H1 (cell line): ENCODE measurements around the gene IKZF2. TPM values are rescaled to one million over a fixed set of nuclear protein-coding genes. Genes with fewer than 3 reads are reported as not detected.

Experiments
- CTCF ChIA-PET: fragments of 300-600 bp; sonication (Branson Sonifier 250); formaldehyde crosslinking; loops from one replicate; lab custom pipeline; 2021; ENCODE audit not compliant: partially characterized antibody; lab: Charles Lee
- POLR2A ChIA-PET: fragments of 300-600 bp; sonication (Branson Sonifier 250); formaldehyde crosslinking; loops from one replicate; lab custom pipeline; 2021; ENCODE audit warnings: inconsistent platforms; ENCODE audit not compliant: partially characterized antibody; lab: Charles Lee
- DNase-seq, 2 experiments: peaks; one replicate each; pipeline versions ENCODE4 v3.0.0 to v3.0.0-alpha.2; 2010 to 2022; ENCODE audit warnings: low spot score in 2 of 2, low read depth in 1 of 2, mixed read lengths in 1 of 2
- FAIRE-seq: peaks from 2 replicates; lab custom pipeline; 2011; peaks lifted over from hg19 to GRCh38; lab: Jason Lieb, UNC
- H2AFZ ChIP-seq: 2 replicates; pipeline ENCODE4 v1.8.1; 2012; ENCODE audit warnings: low read length, inconsistent platforms
- H2AK5ac ChIP-seq: 2 replicates; pipeline ENCODE4 v1.6.1; 2013; ENCODE audit warnings: low read depth, low read length
- H2BK120ac ChIP-seq: replicated peaks from 2 replicates; pipeline ENCODE3; 2013; ENCODE audit warnings: low read depth, low read length, inconsistent platforms
- H2BK12ac ChIP-seq: 2 replicates; pipeline ENCODE4 v1.6.1; 2013; ENCODE audit warnings: low read depth, low read length
- H2BK15ac ChIP-seq: 2 replicates; pipeline ENCODE4 v1.6.1; 2013; ENCODE audit warnings: low read length
- H2BK20ac ChIP-seq: 2 replicates; pipeline ENCODE4 v1.6.1; 2013; ENCODE audit warnings: low read length
- H2BK5ac ChIP-seq: 2 replicates; pipeline ENCODE4 v1.6.1; 2013; ENCODE audit warnings: low read depth, low read length
- H3K14ac ChIP-seq: 2 replicates; pipeline ENCODE4 v1.6.1; 2013; ENCODE audit warnings: inconsistent platforms; ENCODE audit not compliant: insufficient read length
- H3K18ac ChIP-seq: 2 replicates; pipeline ENCODE4 v1.6.1; 2013; ENCODE audit warnings: low read length; ENCODE audit errors: extremely low read depth
- H3K23ac ChIP-seq: 2 replicates; pipeline ENCODE4 v1.6.1; 2013; ENCODE audit warnings: inconsistent platforms; ENCODE audit not compliant: insufficient read length
- H3K23me2 ChIP-seq: 2 replicates; pipeline ENCODE4 v1.6.1; 2013; ENCODE audit warnings: low read depth, low read length
- H3K27ac ChIP-seq: 2 replicates; pipeline ENCODE4 v1.6.1; 2011; ENCODE audit warnings: low read depth, low read length, inconsistent platforms
- H3K27me3 ChIP-seq, 4 experiments: replicated peaks in 1 of 4; 1 replicate in 1 of 4; 2 replicates in 3 of 4; pipeline versions ENCODE4 v1.6.1 to v1.8.1; 2011 to 2013; ENCODE audit warnings: low read length in 3 of 4, mild to moderate bottlenecking in 3 of 4, inconsistent platforms in 2 of 4, mixed read lengths in 2 of 4, moderate library complexity in 1 of 4; ENCODE audit not compliant: control insufficient read depth in 3 of 4, insufficient read depth in 3 of 4; ENCODE audit errors: extremely low read depth in 1 of 4
- H3K36me3 ChIP-seq, 4 experiments: 2 replicates each; pipeline versions ENCODE4 v1.6.1 to v1.8.1; 2011 to 2013; ENCODE audit warnings: mild to moderate bottlenecking in 4 of 4, low read length in 3 of 4, moderate library complexity in 2 of 4, control low read depth in 1 of 4, inconsistent platforms in 1 of 4; ENCODE audit not compliant: insufficient read depth in 4 of 4, control insufficient read depth in 2 of 4
- H3K4ac ChIP-seq: replicated peaks from 2 replicates; pipeline ENCODE3; 2013; ENCODE audit warnings: low read length, low read depth, mixed read lengths, inconsistent platforms; ENCODE audit not compliant: insufficient read length
- H3K4me1 ChIP-seq, 4 experiments: replicated peaks in 1 of 4; 1 replicate in 1 of 4; 2 replicates in 3 of 4; pipeline versions ENCODE4 v1.6.1 to v1.8.1; 2011 to 2013; ENCODE audit warnings: low read length in 3 of 4, inconsistent platforms in 2 of 4, mixed read lengths in 1 of 4; ENCODE audit not compliant: insufficient read depth in 4 of 4, control insufficient read depth in 3 of 4
- H3K4me2 ChIP-seq, 2 experiments: 2 replicates each; pipeline versions ENCODE4 v1.6.1 to v1.8.1; 2011 to 2013; ENCODE audit warnings: low read depth in 2 of 2, low read length in 2 of 2, control low read depth in 1 of 2, inconsistent platforms in 1 of 2, mild to moderate bottlenecking in 1 of 2; ENCODE audit not compliant: insufficient read depth in 1 of 2
- H3K4me3 ChIP-seq, 4 experiments: fragments of 200-600, 300-600 bp in 1 of 4; sonication (generic), shearing (Covaris generic), sonication (Bioruptor Twin) in 1 of 4; 2 replicates each; pipeline versions ENCODE4 v1.5.1 to v1.8.1; 2011 to 2016; ENCODE audit warnings: low read length in 4 of 4, low read depth in 3 of 4, control low read depth in 2 of 4, inconsistent platforms in 2 of 4, mild to moderate bottlenecking in 2 of 4, mixed read lengths in 1 of 4, moderate library complexity in 1 of 4; ENCODE audit not compliant: insufficient read depth in 2 of 4; ENCODE audit errors: extremely low read depth in 1 of 4
- H3K56ac ChIP-seq: replicated peaks from 2 replicates; pipeline ENCODE3; 2013; ENCODE audit warnings: low read depth, mild to moderate bottlenecking, mixed read lengths, low read length, inconsistent platforms; ENCODE audit not compliant: insufficient read length
- H3K79me1 ChIP-seq: 2 replicates; pipeline ENCODE4 v1.6.1; 2013; ENCODE audit warnings: low read depth, low read length, control low read depth
- H3K79me2 ChIP-seq, 2 experiments: 2 replicates each; pipeline versions ENCODE4 v1.6.1 to v1.8.1; 2012 to 2013; ENCODE audit warnings: low read length in 2 of 2, mild to moderate bottlenecking in 2 of 2, inconsistent platforms in 1 of 2; ENCODE audit not compliant: insufficient read depth in 2 of 2, control insufficient read depth in 1 of 2
- H3K9ac ChIP-seq, 4 experiments: replicated peaks in 1 of 4; 1 replicate in 1 of 4; 2 replicates in 3 of 4; pipeline versions ENCODE4 v1.6.1 to v1.8.1; 2011 to 2013; ENCODE audit warnings: low read depth in 3 of 4, low read length in 3 of 4, control low read depth in 2 of 4, mild to moderate bottlenecking in 2 of 4, moderate library complexity in 2 of 4, inconsistent platforms in 1 of 4; ENCODE audit errors: extremely low read depth in 1 of 4
- H3K9me3 ChIP-seq, 2 experiments: 2 replicates each; pipeline versions ENCODE4 v1.6.1 to v1.8.1; 2012 to 2013; ENCODE audit warnings: mild to moderate bottlenecking in 2 of 2, moderate library complexity in 2 of 2, control low read depth in 1 of 2, inconsistent platforms in 1 of 2, low read depth in 1 of 2, low read length in 1 of 2, mixed read lengths in 1 of 2; ENCODE audit not compliant: insufficient read depth in 2 of 2
- H4K20me1 ChIP-seq, 2 experiments: replicated peaks in 1 of 2; 2 replicates each; pipeline versions ENCODE3 to v1.8.1; 2011 to 2013; ENCODE audit warnings: inconsistent platforms in 2 of 2, low read length in 2 of 2, mild to moderate bottlenecking in 1 of 2; ENCODE audit not compliant: insufficient read depth in 2 of 2, control insufficient read depth in 1 of 2
- H4K5ac ChIP-seq: 2 replicates; pipeline ENCODE4 v1.6.1; 2013; ENCODE audit warnings: low read length, low read depth, mixed read lengths, inconsistent platforms; ENCODE audit not compliant: insufficient read length
- H4K8ac ChIP-seq: 2 replicates; pipeline ENCODE4 v1.8.0; 2013; ENCODE audit warnings: mild to moderate bottlenecking, moderate library complexity, low read length, inconsistent platforms; ENCODE audit not compliant: insufficient read depth; ENCODE audit errors: extremely low read depth
- H4K91ac ChIP-seq: replicated peaks from 2 replicates; pipeline ENCODE3; 2013; ENCODE audit warnings: low read length, mixed read lengths, inconsistent platforms; ENCODE audit not compliant: insufficient read length
- BCL11A ChIP-seq, 2 experiments: IDR thresholded peaks; one replicate each; pipeline ENCODE4 v1.6.1; 2011; ENCODE audit warnings: low read depth in 2 of 2, low read length in 2 of 2, mild to moderate bottlenecking in 2 of 2
- EGR1 ChIP-seq: IDR thresholded peaks from 2 replicates; pipeline ENCODE4 v1.6.1; 2011; ENCODE audit warnings: low read depth, low read length, borderline replicate concordance
- HDAC2 ChIP-seq, 2 experiments: fragments of 300-600 bp in 1 of 2; sonication (generic) in 1 of 2; IDR thresholded peaks; 2 replicates each; pipeline ENCODE4 v1.6.1; 2011 to 2012; ENCODE audit warnings: low read depth in 2 of 2, low read length in 2 of 2, mild to moderate bottlenecking in 2 of 2, moderate library complexity in 2 of 2, borderline replicate concordance in 1 of 2, inconsistent platforms in 1 of 2
- NRF1 ChIP-seq: IDR thresholded peaks from 2 replicates; pipeline ENCODE4 v1.6.1; 2011; ENCODE audit warnings: mild to moderate bottlenecking, low read depth, low read length, improper control_type of control experiment
- WGBS, 2 experiments: shearing (Covaris generic) in 1 of 2; methylation state at CpG; one replicate each; pipeline versions ENCODE4 v1.1.6 to v1.1.7; 2013 to 2015; ENCODE audit warnings: low lambda C conversion rate in 2 of 2, mixed read lengths in 2 of 2, inconsistent platforms in 1 of 2, low coverage in 1 of 2, missing lambda C conversion rate in 1 of 2; ENCODE audit not compliant: insufficient replicate concordance in 2 of 2, insufficient coverage in 1 of 2, insufficient read length in 1 of 2; ENCODE audit errors: extremely low coverage in 1 of 2, missing lambda C conversion rate in 1 of 2; 5-methylcytosine and 5-hydroxymethylcytosine counted together
- polyA plus RNA-seq, 7 experiments: library from polyadenylated mRNA; depleted of rRNA in 3 of 7; stranded (reverse) in 5 of 7; unstranded in 2 of 7; fragments of >200 nt in 5 of 7; fragments of 200-250 nt in 2 of 7; gene quantifications; 1 replicate in 5 of 7; 2 replicates in 1 of 7; 4 replicates in 1 of 7; pipeline versions ENCODE4 v1.2.1 to v1.2.3, GENCODE V29; 2011 to 2013; ENCODE audit warnings: missing spikeins in 2 of 7, mixed read lengths in 2 of 7
- total RNA-seq: library from RNA; stranded (reverse); fragmentation: NEBNext Ultra II Directional; extraction: Animal tissue kit (Norgen Biotek cat#: 25700); gene quantifications from 2 replicates; pipeline ENCODE4 v1.2.1, GENCODE V29; 2021
- TF ChIP-seq, protein P1 (sequence below): IDR thresholded peaks from 2 replicates; pipeline ENCODE4 v1.6.1; 2012; ENCODE audit warnings: inconsistent platforms

The IKZF2 gene
- total and polyA plus RNA-seq, 2 of the 8 experiments (the other 6 are each of a cell fraction or from before 2014, with no cell fraction given), result 1.7 to 4.4 TPM

DNA sequence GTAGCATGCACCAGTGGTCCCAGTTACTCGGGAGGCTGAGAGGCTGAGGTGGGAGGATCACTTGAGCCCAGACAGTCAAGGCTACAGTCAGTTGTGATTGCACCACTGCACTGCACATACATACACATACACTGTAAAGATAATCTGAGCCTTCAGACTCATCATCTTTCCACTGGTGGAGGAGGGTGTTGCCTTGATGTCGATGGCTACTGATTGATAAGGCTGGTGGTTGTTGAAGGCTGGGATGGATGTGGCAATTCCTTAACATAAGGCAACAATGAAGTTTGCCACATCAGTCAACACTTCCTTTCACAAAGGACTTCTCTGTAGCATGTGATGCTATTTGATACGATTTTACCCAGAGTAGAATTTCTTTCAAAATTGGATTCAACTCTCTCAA lies 118.8 kb downstream of the IKZF2 start:
- Histone ChIP-seq H2BK120ac (no peak overlapping the region), H3K23ac (no peak overlapping the region), H3K9ac (no peak overlapping the region), H4K91ac (no peak overlapping the region), H3K27me3 (no peaks in the 10 kb centered on the region), H3K79me2 (no peaks in the 10 kb centered on the region), H3K36me3 (no peaks in the 10 kb centered on the region), H2AK5ac (no peak overlapping the region), H4K8ac (no peak overlapping the region), H2BK5ac (no peak overlapping the region), H2BK15ac (no peak overlapping the region), H4K20me1 (no peaks in the 10 kb centered on the region), H3K4me2 (no peak overlapping the region), H3K23me2 (no peaks in the 10 kb centered on the region), H3K56ac (no peak overlapping the region), H3K9me3 (no peaks in the 10 kb centered on the region), H3K4me1 (no peaks in the 10 kb centered on the region), H3K4me3 (no peak overlapping the region), H4K5ac (no peak overlapping the region), H3K18ac (no peak overlapping the region), H2BK12ac (no peak overlapping the region), H3K14ac (no peak overlapping the region), H3K4ac (no peak overlapping the region), H2AFZ (no peak overlapping the region), H3K79me1 (no peaks in the 10 kb centered on the region), H3K27ac (no peak overlapping the region), H2BK20ac (no peak overlapping the region)
- WGBS, 2 experiments, result 91% methylated on average over 3 of the region's 3 CpGs; no CpG with 5 or more reads in 1 of the 2 experiments
- ChIA-PET CTCF (no interaction called here), POLR2A (no interaction called here)
- TF ChIP-seq BCL11A (IDR thresholded peaks at IDR 0.05; ENCODE audit: low read depth in 2 of 2, low read length in 2 of 2) (no peak), EGR1 (no peak), NRF1 (no peak), HDAC2 (IDR thresholded peaks at IDR 0.05; ENCODE audit: borderline replicate concordance in 1 of 2, low read depth in 2 of 2, low read length in 2 of 2) (no peak)
- TF ChIP-seq, protein P1, sequence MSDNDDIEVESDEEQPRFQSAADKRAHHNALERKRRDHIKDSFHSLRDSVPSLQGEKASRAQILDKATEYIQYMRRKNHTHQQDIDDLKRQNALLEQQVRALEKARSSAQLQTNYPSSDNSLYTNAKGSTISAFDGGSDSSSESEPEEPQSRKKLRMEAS, result no peak
- DNase-seq, result no peak
- no peak for FAIRE-seq
